Hepatocyte (in vitro differentiated cells): ENCODE measurements around the gene ALG12.
A peak's percentile ranks its signal among the peaks of the same experiment; 100 is the strongest.

Experiments
- EZH2phosphoT487 ChIP-seq: fragments of 200-600 bp; sonication (generic); IDR thresholded peaks from one replicate; pipeline ENCODE4 v1.6.1; 2018; ENCODE audit warnings: antibody characterized with exemption, mild to moderate bottlenecking, low read depth, moderate library complexity; ENCODE audit not compliant: unreplicated experiment, severe bottlenecking
- TF ChIP-seq, protein P1 (sequence below): fragments of 200-600 bp; sonication (generic); IDR thresholded peaks from 2 replicates; pipeline ENCODE4 v1.5.1; 2016; ENCODE audit warnings: antibody characterized with exemption, mild to moderate bottlenecking; ENCODE audit not compliant: poor library complexity

DNA sequence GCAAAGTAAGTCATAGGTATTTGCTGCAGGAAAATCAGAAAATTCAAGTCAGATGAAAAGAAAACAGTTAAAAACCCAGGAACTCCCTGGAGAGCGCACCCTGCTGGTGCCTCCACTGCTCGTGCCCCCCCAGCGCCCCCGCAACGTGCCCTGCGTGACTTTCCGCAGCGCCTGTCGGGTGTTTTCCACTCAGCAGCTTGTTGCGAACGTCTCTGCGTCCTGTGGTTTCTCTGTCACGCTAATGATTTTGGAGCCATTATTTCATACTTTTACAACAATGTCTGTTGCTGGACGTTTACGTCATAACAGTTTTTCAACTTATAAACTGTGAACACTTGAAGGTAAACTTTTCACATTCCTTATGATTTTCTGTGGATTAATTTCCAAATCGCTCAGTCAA lies 5.2 kb upstream of the ALG12 start:
- TF ChIP-seq, protein P1, sequence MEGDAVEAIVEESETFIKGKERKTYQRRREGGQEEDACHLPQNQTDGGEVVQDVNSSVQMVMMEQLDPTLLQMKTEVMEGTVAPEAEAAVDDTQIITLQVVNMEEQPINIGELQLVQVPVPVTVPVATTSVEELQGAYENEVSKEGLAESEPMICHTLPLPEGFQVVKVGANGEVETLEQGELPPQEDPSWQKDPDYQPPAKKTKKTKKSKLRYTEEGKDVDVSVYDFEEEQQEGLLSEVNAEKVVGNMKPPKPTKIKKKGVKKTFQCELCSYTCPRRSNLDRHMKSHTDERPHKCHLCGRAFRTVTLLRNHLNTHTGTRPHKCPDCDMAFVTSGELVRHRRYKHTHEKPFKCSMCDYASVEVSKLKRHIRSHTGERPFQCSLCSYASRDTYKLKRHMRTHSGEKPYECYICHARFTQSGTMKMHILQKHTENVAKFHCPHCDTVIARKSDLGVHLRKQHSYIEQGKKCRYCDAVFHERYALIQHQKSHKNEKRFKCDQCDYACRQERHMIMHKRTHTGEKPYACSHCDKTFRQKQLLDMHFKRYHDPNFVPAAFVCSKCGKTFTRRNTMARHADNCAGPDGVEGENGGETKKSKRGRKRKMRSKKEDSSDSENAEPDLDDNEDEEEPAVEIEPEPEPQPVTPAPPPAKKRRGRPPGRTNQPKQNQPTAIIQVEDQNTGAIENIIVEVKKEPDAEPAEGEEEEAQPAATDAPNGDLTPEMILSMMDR, result peak; percentile 12
- no peak for TF ChIP-seq EZH2phosphoT487
